NCI-H1048 (cell line): ENCODE data around the gene CPNE7.
"Not testable (repeated sequence)": the region's sequence is repeated elsewhere in the genome, so short reads cannot be mapped to it uniquely, and the experiment has no call there.

Experiments used
- DNase-seq: peaks from one replicate; lab custom pipeline; 2025; lab: John Stamatoyannopoulos, UW

The CPNE7 gene

DNA sequence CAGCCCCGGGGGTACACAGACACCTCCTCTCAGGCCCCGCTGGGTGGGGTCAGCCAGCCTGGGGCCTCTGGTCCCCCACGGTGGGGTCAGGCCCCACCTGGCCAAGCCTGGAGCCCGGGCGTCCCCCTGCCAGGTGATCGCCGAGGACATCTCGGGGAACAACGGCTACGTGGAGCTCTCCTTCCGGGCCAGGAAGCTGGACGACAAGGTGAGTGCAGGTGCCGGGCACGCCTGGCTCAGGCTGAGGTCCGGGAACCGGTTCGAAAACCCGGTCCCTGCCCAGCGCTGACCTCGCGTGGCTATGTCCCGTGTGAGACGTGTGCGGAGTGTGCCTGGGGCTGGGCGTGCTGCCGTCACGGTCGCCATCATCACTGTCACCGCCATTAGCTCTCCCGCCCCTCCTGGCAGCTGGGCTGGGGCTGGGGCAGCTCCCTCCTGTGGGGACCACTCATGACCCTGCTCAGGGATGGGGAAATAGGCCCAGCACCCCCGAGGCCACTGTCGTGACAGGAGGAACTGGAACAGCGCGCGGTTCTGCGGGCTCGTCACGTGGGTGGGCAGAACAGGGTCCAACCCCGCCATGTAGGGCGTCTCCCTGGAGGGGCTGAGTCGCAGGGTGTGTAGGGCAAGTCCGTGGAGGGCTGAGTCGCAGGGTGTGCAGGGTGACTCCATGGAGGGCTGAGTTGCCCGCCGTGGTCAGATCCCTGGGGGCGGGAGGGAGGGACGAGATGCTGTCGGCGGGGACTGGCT is 8.5 kb downstream of the CPNE7 start:
- no peak for DNase-seq

DNA sequence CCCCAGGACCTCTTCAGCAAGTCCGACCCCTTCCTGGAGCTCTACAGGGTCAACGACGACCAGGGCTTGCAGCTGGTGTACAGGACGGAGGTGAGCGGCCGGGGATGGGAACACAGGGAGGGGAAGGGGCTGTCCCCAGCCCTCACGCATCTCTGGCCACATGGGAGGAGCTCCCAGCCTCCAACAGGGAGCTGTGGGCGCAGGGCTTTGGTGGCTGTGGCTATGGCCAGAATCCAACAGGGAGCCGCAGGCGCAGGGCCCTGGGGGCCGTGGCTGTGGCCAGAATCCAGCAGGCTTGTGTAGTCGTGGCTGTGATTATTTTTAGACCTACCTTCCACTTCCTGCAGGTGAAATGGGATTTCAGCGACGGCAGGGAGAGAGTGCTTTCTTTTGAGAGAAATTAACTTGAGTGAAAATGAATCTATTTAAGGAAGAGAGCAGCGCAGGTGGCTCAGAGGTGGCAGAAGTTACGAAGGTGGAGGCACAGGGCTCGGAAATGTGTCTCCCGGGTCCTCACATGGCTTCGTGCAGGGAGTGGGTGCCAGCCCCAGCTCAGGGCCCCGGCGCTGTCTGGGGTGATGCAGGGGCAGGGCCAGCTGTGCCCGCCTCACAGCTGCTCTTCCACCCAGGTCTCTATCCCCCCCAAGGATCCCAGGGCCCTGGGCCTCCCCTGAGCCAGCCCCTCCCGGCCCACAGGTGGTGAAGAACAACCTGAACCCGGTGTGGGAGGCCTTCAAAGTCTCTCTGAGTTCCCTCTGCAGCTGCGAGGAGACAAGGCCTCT is 9.4 kb downstream of the CPNE7 start:
- DNase-seq, result no peak

DNA sequence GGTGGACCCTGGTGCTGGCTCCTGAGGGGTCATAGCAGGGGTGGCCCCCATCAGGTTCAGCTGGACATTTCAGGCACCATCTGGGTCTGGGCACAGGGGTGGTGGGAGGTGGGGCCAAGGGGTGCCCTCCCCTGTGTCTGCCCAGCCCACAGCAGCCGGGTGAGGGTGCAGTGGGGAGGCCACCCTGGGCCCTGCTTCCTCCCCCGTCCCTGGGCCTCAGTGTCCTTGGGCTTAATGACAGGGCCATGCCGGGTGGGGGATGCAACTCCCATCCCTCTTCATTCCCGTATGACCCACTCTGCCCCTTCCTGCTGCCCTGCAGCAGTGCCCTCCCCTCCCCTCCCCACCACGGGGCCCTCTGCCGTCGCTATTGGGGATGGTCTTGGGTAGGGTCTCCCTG is 10.7 kb downstream of the CPNE7 start:
- DNase-seq, result no peak

DNA sequence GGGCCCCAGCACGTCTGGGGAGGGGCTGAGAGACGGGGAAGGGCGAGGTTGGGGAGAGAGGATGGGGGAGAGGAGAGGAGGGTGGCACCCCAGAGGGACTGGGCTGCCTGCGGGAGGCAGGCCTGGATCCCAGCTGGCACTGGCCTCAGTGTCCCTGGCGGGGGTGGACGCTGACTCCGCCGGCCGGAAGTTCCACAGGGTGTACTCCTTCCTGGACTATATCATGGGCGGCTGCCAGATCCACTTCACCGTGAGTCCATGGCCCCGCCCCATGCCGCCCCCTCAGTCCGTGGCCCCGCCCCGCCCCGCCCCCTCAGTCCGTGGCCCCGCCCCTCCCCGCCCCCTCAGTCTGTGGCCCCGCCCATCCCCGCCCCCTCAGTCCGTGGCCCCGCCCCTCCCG is 11.3 kb downstream of the CPNE7 start:
- DNase-seq, result no peak

DNA sequence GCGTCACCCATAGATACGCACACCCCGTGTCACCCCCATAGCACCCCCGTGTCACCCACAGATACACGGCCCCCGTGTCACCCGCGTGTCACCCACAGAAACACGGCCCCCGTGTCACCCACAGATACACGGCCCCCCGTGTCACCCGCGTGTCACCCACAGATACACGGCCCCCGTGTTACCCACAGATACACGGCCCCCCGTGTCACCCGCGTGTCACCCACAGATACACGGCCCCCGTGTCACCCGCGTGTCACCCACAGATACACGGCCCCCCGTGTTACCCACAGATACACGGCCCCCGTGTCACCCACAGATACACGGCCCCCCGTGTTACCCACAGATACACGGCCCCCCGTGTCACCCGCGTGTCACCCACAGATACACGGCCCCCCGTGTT is 12.1 kb downstream of the CPNE7 start:
- not testable (repeated sequence) for DNase-seq

DNA sequence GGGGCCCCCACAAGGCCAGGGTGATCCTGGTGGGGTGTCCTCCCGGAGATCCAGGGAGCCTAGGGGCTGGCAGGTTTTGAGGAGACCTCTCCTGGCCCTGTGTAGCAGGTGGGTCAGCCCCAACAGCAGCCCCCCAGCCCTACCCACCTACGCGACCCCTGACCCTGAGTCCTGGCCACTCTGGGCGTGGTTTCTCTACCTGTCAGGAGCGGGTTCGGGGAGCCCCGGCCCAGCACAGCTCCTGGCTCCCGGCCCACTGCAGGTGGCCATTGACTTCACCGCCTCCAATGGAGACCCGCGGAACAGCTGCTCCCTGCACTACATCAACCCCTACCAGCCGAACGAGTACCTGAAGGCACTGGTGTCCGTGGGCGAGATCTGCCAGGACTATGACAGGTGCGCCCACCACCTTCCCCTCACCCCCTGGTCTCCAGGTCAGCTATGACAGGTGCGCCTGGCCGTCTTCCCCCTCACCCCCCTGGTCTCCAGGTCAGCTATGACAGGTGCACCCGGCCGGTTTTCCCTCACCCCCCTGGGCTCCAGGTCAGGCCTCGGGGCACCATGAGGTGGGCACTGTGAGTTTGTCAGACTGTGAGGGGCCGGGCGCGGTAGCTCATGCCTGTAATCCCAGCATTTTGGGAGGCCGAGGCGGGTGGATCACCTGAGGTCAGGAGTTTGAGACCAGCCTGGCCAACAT is 13.0 kb downstream of the CPNE7 start:
- no peak for DNase-seq

DNA sequence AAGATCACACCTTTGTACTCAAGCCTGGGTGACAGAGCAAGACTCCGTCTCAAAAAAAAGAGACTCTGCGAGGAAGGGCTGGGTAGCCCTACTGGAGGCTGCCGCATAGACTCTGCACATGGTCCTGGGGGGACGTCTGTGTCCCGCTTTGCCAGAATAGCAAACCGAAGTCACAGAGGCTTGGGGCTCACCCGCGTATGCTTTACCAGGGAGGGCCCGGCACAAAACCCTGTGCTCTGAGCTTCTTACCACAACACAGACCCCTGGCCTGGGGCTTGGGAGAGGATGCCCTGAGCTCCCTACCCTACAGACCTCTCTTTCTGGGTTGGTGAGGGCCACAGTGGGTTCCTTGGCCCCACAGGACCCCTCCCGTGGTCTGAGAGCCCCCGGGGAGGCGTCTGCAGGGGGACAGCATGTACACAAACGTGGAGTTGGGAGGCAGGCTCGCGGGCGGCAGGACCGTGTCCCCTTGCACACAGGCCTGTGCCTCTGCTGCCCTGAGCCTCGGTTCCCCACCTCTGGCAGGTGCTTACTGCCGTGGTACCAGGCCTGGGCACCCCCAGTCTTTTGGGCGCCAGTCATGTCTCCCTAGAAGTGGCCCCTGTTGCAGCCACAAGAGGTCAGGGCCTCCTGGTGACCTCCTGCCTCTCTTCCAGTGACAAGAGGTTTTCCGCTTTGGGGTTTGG is 13.8 kb downstream of the CPNE7 start:
- DNase-seq, result no peak

DNA sequence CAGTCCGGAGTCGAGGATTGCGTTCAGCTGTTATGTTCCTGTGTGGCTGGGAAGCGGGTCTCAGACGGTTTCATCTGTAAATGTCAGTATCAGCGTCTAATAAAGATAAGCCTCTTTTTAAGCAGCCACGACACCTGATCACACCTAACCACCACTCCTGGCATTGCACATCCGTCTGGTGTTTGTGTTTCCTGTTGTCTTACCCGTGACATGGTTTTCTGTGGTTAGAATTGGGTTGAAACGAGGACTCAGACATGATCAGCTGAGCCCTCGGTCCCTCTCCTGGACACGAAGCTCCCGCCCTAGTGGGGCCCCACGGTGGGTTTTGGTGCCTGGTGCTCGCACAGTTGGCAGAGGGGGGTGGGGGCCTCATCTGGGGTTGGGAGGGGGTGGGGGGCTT is 18.3 kb downstream of the CPNE7 start:
- no peak for DNase-seq

DNA sequence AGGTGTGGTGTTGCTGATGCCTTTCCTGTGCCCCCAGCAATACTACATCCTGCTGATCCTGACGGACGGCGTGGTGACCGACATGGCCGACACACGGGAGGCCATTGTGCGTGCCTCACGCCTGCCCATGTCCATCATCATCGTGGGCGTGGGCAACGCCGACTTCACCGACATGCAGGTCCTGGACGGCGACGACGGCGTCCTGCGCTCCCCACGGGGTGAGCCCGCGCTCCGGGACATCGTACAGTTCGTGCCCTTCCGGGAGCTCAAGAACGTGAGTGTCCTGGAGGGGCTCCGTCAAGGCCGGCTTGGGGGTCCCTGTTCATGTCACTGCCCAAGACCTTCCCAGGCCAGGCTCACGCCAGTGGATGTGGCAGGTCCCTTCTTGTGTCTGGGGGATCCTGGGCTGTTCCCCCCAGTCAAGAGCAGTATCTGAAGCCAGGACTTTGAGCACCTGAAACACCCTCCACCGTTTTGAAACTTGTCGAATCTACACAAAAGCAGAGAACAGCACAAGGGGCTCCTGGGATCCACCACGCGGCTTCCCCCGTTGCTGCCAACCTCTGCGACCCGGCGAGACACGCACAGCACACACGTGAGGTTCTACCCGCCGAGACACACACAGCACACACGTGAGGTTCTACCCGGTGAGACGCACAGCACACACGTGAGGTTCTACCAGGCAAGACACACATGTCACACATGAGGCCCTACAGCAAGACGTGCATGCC is 19.9 kb downstream of the CPNE7 start:
- DNase-seq, result no peak

DNA sequence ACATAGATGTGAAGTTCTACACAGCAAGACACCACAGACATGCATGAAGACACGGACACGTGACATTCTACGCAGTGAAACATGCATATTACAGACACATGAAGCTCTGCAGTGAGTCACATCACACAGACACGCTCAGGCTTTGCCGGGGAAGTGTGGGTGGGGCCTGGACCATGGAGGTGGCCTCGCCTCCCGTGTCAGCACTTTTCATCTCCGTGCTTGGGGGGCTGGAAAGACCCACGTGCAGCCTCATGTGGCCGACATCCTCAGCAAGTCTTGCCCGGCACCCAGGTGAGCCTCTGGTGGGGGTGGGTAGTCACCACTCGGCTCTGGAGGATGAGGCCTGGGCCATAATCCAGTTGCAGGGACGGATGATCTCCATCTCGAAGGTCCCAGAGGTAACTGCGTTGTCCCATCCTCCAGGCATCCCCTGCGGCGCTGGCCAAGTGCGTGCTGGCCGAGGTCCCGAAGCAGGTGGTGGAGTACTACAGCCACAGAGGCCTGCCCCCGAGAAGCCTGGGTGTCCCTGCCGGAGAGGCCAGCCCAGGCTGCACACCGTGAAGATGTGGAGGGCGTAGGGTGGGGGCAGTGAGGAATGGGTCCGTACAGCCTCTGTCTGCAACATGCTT is 20.6 kb downstream of the CPNE7 start:
- DNase-seq, result no peak

DNA sequence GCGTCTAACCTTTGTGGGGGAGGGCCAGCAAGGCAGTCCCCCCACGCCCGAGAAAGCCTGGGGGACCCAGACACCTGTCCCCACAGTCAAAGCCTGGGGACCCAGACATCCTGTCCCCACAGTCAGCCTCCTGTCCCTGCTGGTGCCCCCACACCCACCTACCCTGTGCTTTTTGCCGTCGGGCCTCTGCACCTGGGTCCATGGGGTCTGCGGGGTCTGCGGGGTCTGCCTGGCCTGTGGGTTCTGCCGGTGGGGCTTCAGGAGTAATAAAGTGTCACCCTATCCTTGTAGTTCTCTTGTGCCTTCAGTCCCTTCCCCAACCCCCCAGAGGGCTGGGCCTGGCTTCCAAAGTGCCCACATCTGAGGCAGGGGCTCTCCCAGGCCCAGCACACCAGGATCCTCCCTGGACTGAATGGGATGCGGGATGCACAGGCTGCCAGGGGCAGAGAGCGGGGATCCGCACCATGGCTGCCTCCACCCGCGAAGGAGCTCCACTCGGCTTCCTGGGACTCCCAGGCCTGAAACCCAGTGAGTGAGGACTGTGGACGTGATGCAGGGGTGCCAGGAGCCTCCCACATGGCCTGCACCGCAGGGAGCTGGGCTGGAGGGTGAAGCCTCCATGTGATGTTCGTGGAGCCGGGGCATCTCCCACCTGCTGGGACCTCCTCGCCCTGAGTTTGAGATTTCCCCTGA is 21.5 kb downstream of the CPNE7 start:
- DNase-seq, result no peak

DNA sequence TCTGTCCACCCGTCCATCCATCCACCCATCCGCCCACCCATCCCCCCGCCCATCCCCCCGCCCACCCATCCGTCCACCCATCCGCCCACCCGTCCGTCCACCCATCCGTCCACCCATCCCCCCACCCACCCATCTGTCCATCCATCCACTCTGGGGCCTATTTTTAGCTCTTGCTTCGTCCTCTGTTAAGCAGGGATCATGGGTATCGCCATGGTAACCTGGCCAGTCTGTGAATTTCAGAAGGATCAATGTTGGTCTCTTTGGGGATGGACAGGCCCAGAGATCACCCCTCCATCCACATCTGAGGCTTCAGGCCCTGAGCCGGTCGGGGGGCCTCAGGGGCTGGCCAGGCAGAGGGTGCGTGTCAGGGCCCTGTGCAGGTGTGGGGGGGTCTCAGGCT is 22.6 kb downstream of the CPNE7 start:
- DNase-seq, result no peak

DNA sequence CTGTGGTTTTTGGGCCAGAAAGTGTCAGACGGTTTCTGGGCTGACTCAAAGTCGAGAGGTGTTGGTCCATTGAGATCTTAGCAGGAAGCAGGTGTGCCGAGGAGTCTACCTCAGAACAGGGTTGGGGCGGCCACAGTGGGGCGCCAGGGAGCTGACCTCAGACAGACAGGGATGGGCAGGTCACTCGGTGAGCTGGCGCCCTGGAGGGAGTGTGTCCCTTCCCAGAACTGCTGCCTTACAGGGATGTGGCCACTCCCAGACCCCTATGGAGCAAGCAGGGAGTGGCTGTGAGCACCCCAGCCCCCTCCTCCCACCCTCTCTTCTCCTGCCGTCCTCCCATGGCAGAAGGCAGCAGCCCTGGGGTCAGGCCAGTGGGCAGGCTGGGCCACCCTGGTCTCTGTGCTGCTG is 23.9 kb downstream of the CPNE7 start:
- no peak for DNase-seq

DNA sequence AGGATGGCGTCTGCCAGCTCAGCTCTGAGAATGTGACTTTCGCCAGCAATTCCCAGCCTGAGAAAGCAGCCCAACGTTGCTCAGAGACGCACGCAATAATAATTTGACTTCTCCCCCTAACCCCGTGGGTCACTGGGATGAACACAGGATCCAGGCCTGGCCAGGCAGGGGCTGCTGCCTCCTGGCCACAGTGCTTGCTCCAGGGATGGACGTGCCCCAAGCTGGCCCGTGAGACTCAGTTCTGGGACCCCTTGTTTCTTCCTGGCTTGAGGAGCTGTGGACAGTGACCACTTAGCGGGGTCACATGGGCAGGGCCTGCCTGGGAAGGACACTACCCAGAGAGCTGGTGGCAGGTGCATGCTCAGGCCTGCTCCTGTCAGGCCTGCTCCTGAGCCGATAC is 24.3 kb downstream of the CPNE7 start:
- no peak for DNase-seq

DNA sequence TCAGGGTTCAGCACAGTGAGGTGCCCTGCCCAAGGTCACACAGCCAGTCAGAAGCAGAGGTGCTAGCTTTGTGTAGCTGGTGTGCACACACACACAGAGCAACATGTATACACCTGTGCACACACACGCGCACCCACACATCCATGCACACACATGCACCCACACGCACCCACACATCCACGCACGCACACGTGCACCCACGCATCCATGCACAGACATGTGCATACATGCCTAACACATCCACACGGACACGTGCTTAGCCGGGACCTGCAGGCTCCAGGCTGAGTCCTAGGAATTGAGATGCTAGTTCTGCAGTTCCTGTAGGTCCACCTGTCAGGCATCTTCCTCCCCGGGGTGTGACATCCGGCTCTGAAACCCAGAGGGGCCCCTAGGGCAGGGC is 24.9 kb downstream of the CPNE7 start:
- DNase-seq, result no peak

DNA sequence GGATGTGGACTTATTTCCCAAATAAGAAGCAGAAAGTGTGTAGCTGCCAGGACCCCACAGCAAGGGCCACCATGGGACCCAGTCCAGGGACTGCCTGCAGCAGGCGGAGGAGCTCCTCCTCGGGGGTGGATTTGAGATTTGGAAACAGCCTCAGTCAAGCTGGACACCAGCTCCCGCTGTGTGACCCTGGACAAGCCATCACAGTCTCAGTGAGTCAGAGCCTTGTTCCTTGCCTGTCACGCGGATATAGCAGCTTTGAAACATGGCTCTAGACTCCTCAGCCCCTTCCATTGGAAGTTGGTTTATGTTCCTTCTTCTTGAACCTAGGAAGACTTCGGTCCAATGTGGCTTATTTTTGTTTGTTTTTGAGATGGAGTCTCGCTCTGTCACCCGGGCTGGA is 25.4 kb downstream of the CPNE7 start:
- DNase-seq, result no peak

DNA sequence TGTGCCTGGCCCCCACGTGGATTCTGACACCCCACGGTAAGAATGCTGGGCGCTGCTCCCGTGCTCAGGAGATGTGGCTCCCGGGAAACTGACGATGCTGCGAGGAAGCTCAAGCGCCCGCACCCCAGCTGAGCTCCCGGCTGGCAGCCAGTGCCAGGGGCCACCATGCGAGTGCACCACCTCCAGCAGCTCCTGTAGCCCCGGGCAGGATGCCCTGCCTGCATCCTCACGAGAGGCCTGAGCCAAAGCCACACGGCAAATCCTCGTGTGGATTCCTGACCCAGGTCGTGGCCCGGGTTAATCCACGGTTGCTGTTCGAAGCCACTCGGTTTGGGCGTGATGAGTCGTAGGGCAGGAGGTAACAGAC is 26.3 kb downstream of the CPNE7 start:
- DNase-seq, result no peak

DNA sequence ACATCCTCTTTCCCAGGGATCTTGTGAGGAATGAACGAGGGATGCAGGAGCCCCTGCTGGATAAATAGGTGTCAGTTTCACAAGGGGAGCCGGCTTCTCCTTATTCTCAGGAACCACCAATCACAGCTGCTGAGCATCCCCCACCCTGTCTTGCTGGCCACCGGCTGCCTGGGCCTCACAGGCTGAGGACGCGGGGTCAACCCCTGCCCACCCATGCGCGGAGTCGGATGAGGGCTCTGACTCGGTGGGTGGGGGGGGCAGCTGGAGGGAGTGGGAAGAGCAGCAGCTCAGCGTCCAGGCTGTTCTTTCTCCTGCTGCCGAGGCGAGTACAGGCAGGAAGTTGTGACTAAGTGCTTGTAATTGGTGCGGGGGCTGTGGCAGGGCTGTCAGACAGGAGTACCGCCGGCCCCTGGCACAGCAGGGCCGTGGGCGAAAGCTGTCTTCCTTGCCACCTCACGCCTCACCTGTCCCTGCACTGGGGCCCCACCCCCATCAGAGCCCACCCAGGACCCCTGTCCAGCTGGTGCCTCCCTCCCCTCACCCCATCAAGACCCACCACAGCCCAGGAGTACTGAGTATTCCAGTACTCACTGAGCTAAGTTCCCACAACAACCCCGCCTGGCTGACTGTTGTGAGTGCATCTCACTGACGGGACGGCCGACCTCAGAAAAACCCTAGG is 26.9 kb downstream of the CPNE7 start:
- no peak for DNase-seq

DNA sequence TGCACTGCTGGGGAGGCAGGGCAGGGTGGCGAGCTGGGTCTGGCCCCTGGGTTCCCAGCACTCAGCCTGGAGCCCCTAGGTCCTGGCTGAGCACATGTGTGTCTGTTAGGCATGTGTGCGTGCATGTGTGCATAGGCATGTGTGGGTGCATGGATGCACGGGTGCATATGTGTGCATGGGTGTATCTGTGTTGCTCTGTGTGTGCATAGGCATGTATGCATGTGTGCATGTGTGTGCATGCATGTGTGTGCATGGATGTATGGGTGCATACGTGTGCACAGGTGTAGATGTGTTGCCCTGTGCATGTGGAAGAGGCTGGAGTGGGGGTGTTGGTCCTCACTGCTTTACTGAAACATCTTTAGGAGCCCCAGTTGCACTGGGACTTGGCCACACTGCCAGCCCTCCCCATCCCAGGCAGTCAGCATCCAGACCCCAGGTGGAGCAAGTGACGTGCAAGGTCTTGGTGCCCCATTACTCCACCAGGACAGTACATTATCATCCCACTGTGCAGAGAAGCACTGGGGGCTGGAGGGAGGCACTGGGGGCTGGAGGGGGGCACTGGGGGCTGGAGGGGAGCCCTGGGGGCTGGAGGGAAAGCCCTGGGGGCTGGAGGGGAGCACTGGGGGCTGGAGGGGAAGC is 27.5 kb downstream of the CPNE7 start:
- DNase-seq, result no peak

DNA sequence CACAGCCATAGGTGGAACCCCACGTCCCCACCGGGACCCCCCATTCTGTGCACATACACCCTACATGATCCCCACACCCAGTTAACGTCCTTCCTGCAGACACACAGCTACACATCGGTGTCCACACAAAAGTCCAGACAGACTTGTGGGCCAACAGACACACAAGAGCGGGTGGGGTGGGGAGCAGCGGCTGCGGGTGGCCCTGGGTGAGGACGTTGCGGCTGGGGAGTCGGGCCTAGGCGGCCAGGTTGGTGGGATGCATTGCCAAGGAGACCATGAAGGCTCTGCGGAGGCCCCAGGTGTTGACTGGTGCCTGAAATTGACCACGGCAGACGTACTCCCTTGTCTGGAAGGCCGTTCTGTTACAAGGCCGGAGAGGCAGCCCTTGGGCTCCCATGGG is 29.2 kb downstream of the CPNE7 start:
- DNase-seq, result no peak
